Measurements from ENCODE around the gene NELFB. TPM values are rescaled to one million over a fixed set of nuclear protein-coding genes. Genes with fewer than 3 reads are reported as not detected.
"Not testable (repeated sequence)": the region's sequence is repeated elsewhere in the genome, so short reads cannot be mapped to it uniquely, and the experiment has no call there.

Gene NELFB
- total and polyA plus RNA-seq, 5 donors, result 33.8 to 38.6 (median 35.6) TPM

DNA sequence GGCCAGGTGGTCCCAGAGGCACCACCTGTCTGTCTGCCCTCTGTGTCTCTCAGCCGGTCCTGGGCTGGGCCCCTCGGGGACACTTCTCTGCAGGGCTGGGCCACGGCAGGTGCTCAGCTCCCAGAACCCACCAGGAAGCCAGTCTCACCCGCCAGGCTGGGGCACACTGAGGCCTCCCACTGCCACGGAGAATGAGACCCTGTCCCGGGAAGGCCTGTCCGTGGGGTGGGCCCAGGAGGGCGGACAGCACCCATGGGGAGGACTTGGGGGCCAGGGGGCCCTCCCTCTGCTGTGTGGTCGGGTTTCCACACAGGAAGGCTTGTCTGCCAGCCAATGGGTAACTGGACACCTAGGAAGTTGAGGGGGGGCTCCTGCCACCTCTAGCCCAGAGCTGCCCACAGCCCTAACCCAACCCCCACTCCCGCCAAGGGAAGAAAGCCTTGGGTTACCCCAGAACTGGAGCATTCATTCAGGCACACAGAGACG, 18.1 kb upstream of the NELFB start:
- H3K27ac ChIP-seq (ENCODE audit: low read length), result no peak overlapping the region
- ATAC-seq, result no peak
- H3K4me1 ChIP-seq (ENCODE audit: control insufficient read depth, insufficient read depth, low read length), result no peaks in the 10 kb centered on the region
- no peaks in the 10 kb centered on the region for H3K9me3 ChIP-seq (ENCODE audit: control insufficient read depth, low read length)
- H3K27me3 ChIP-seq (ENCODE audit: control insufficient read depth, insufficient read depth), result no peaks in the 10 kb centered on the region
- DNase-seq, result no peak
- intact Hi-C loops (cut with DNase I), result no loop called here
- 47% methylated on average over 11 of the region's 11 CpGs for WGBS
- no peak overlapping the region for H3K4me3 ChIP-seq (ENCODE audit: low read length)

DNA sequence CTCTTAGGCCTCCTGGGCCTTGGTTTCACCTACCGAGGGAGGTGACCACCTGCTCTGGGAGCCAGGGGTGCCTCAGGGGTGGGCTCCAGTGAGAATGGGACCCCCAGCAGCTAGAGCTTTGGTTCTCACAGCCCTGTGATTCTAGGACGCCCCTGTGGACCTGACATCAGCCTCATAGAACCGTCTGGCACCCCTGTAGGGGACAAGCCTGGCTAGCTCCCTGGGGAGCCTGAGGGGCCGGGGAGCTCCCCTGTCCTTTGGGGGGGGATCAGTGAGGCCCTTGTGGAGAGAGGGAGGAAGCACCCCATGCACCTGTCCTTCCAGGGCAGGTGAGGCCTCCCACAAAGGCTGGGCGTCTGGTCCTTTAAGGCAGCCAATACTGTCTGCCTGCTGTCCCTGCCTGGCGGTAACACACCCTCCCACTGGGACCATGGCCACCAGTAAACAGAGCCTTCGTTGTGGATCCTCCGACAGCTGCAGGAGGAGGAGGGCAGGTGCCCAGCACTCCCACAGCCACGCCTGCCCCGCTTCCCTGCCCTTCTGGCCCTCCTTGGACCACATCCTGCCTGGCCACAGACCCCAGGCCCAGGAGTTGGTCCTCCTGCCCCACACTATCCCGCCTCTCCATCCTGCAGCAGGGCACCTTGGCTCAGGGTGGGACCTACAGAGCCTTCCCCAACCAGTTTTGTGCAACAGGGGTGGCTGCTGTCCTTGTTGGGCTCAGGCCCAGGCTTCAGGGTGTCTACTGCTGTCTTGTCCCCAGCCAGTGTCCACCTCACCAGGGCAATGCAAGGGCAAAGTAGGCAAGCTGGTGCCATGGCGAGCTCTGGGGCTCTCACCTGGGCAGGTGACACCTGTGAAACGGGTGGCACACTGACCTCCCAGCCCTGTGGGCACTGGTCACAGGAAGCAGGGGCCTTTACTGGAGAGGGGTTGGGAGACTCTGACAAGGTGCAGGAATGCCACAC, 17.1 kb upstream of the NELFB start:
- ATAC-seq (no peak), DNase-seq (no peak)
- Histone ChIP-seq H3K27me3 (ENCODE audit: control insufficient read depth, insufficient read depth) (no peaks in the 10 kb centered on the region), H3K27ac (ENCODE audit: low read length) (no peak overlapping the region), H3K4me3 (ENCODE audit: low read length) (no peak overlapping the region), H3K9me3 (ENCODE audit: control insufficient read depth, low read length) (no peaks in the 10 kb centered on the region), H3K4me1 (ENCODE audit: control insufficient read depth, insufficient read depth, low read length) (peaks cover 3% of the 10 kb centered on the region)
- intact Hi-C loops (cut with DNase I), result no loop called here
- WGBS, result 67% methylated on average over 13 of the region's 13 CpGs

DNA sequence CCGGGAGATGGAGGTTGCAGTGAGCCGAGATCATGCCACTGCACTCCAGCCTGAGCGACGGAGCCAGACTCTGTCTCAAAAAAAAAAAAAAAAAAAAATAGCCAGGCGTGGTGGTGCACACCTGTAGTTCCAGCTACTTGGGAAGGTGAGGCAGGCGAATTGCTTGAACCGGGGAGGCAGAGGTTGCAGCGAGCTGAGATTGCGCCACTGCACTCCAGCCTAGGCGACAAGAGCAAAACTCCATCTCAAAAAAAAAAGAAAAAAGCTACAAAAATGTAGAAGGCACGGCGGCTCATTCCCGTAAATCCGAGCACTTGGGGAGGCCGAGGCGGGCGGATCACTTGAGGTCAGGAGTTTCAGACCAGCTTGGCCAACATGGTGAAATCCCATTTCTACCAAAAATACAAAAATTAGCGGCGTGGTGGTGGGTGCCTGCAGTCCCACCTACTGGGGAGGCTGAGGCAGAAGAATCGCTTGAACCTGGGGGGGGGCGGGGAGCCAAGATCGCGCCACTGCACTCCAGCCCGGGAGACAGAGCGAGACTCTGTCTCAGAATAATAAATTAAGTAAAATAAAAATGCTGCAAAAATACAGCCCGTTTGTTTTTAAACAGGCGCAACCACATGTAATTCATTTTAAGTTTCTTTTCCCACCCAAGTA, 15.5 kb upstream of the NELFB start:
- intact Hi-C loops (cut with DNase I), result loop anchor here in 1 of 4 donors (10.0 kb wide), 1 partner anchor 1195 kb away; no protein-coding TSS in a partner anchor

DNA sequence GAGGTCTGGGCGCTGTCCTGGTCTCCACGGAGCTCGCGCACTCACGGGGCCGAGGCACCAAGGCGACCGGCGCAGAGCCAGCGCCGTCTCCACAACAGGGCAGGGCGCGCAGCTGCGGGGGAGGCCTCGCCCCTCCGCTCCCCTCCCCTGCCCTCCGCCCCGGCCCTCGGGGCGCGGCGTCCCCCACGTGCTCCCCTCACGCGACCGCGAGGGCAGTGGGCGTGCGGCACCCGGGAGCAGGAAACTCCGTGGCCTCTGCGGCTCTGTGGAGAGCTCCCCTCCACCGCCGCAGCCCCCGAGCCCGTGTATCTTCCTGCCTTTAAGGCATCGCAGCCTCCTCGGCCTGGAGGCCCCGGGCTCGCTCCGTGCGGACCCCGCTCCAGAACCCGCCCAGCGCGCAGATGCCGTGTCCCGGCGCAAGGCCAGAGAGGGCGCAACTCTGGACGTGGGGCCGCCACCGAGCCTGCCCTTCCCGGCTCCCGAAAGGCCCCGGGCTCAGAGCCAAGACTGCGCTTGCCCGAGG, 14.7 kb upstream of the NELFB start:
- intact Hi-C loops (cut with DNase I), result loop anchor here in 1 of 4 donors (10.0 kb wide), 1 partner anchor 1196 kb away; no protein-coding TSS in a partner anchor
- peak; percentile 67 to 69 for ATAC-seq
- Histone ChIP-seq H3K9me3 (ENCODE audit: control insufficient read depth, low read length) (no peaks in the 10 kb centered on the region), H3K4me1 (ENCODE audit: control insufficient read depth, insufficient read depth, low read length) (peaks cover 3% of the 10 kb centered on the region), H3K27ac (ENCODE audit: low read length) (peak overlapping the region; percentile 88), H3K4me3 (ENCODE audit: low read length) (peak overlapping the region; percentile 49), H3K27me3 (ENCODE audit: control insufficient read depth, insufficient read depth) (no peaks in the 10 kb centered on the region)
- DNase-seq, result peak; percentile 88 to 93 (median 93)
- under 1% methylated on average over 58 of the region's 58 CpGs for WGBS

More for the DNA sequence above, 15.5 kb upstream of the NELFB start:
- H3K4me1 ChIP-seq (ENCODE audit: control insufficient read depth, insufficient read depth, low read length); ATAC-seq; H3K27me3 ChIP-seq (ENCODE audit: control insufficient read depth, insufficient read depth); H3K9me3 ChIP-seq (ENCODE audit: control insufficient read depth, low read length); DNase-seq; H3K27ac ChIP-seq (ENCODE audit: low read length): not testable (repeated sequence)
- 56% methylated on average over 27 of the region's 27 CpGs for WGBS
- peak overlapping the region; percentile 49 for H3K4me3 ChIP-seq (ENCODE audit: low read length)

DNA sequence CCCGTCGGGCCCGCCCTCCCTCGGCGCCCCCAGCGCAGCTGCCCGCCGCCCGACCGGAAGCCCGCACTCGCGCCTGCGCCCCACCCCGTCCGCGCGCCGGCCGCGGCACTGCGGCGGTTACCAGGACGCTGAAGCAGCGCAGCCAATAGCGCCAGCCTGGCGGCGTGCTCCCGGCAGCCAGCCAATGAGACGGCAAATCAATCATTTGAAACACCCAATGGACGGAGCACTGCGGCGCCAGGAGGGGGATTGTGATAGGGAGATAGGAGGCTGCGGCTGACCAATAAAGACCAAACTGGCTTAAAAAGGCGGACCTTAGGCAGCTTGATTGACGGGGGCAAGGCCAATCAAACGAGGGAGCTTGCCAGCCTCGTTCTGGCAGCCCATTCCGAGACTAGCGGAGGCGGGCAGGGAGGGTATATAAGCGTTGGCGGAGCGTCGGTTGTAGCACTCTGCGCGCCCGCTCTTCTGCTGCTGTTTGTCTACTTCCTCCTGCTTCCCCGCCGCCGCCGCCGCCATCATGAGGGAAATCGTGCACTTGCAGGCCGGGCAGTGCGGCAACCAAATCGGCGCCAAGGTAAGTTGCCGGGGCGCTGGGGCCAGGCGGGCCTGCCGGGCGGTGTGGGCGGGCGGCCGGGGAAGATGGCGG, 14.2 kb upstream of the NELFB start, which contains the start of gene TUBB4B:
Gene TUBB4B (plus strand): TSS at position 447 of the 649 bp plus-strand sequence. CDS start 74 bp downstream, at position 521.
- Histone ChIP-seq H3K9me3 (ENCODE audit: control insufficient read depth, low read length) (no peaks in the 10 kb centered on the region), H3K4me1 (ENCODE audit: control insufficient read depth, insufficient read depth, low read length) (peaks cover 3% of the 10 kb centered on the region), H3K27me3 (ENCODE audit: control insufficient read depth, insufficient read depth) (no peaks in the 10 kb centered on the region), H3K27ac (ENCODE audit: low read length) (peak within 1 kb of the TSS; percentile 96), H3K4me3 (ENCODE audit: low read length) (peak within 1 kb of the TSS; percentile 90)
- ATAC-seq (peak; percentile 86 to 87), DNase-seq (peak; percentile 100)
- WGBS, result under 1% methylated on average over 67 of the region's 67 CpGs
- intact Hi-C loops (cut with DNase I), result loop anchor here in 1 of 4 donors (10.0 kb wide), 1 partner anchor 1196 kb away; no protein-coding TSS in a partner anchor

DNA sequence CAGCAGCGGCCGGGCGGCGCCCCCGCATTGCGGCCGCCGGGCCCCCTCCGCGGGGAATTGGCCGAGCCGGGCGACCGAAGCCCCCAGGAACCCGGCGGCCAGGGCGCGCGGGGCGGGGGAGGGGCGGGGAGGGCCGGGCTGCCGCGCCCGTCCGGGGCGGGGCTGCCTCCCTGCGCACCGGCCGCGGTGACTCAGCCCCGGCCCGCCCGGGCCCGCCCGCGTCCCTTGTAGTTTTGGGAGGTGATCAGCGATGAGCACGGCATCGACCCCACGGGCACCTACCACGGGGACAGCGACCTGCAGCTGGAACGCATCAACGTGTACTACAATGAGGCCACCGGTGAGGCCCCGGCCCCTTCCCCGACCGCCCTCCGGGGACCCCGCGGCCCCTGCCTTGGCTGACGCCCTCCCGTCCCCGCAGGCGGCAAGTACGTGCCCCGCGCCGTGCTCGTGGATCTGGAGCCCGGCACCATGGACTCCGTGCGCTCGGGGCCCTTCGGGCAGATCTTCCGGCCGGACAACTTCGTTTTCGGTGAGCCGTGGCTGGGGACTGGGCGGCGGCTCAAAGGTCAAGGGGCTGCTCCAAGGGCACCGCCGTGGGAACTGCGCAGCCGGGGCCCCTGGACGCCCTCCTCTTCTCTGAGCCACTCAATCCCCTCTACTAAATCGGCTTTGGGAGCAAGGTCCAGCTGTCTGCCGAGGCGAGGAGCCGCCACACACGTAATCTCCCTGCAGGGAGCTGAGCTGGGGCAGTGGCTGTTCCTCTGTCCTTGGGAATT, 13.4 kb upstream of the NELFB start:
- H3K4me3 ChIP-seq (ENCODE audit: low read length), result peak overlapping the region; percentile 90
- peaks cover 3% of the 10 kb centered on the region for H3K4me1 ChIP-seq (ENCODE audit: control insufficient read depth, insufficient read depth, low read length)
- H3K27ac ChIP-seq (ENCODE audit: low read length), result peak overlapping the region; percentile 96
- H3K27me3 ChIP-seq (ENCODE audit: control insufficient read depth, insufficient read depth), result no peaks in the 10 kb centered on the region
- DNase-seq (peak; percentile 78 to 90 (median 87)), ATAC-seq (peak; percentile 3 to 23)
- WGBS, result under 1% methylated on average over 83 of the region's 83 CpGs
- intact Hi-C loops (cut with DNase I), result loop anchor here in 1 of 4 donors (10.0 kb wide), 1 partner anchor 1197 kb away; no protein-coding TSS in a partner anchor
- H3K9me3 ChIP-seq (ENCODE audit: control insufficient read depth, low read length), result no peaks in the 10 kb centered on the region

DNA sequence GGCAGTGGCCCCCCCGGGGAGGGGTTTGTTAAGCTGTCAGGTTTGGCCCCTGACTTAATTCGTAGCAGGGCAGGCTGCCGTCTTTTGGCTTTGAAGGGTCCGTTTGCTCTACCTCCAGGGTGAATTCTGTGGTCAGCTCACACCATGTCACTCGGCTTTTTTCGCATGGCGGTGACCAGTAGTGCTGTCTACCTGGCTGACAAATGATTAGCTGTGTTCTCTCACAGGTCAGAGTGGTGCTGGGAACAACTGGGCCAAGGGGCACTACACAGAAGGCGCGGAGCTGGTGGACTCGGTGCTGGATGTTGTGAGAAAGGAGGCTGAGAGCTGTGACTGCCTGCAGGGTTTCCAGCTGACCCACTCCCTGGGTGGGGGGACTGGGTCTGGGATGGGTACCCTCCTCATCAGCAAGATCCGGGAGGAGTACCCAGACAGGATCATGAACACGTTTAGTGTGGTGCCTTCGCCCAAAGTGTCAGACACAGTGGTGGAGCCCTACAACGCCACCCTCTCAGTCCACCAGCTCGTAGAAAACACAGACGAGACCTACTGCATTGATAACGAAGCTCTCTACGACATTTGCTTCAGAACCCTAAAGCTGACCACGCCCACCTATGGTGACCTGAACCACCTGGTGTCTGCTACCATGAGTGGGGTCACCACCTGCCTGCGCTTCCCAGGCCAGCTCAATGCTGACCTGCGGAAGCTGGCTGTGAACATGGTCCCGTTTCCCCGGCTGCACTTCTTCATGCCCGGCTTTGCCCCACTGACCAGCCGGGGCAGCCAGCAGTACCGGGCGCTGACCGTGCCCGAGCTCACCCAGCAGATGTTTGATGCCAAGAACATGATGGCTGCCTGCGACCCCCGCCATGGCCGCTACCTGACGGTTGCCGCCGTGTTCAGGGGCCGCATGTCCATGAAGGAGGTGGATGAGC, 12.6 kb upstream of the NELFB start:
- no peak for DNase-seq
- Histone ChIP-seq H3K4me3 (ENCODE audit: low read length) (peak overlapping the region; percentile 90), H3K9me3 (ENCODE audit: control insufficient read depth, low read length) (no peaks in the 10 kb centered on the region), H3K27ac (ENCODE audit: low read length) (peak overlapping the region; percentile 50), H3K27me3 (ENCODE audit: control insufficient read depth, insufficient read depth) (no peaks in the 10 kb centered on the region), H3K4me1 (ENCODE audit: control insufficient read depth, insufficient read depth, low read length) (peaks cover 3% of the 10 kb centered on the region)
- intact Hi-C loops (cut with DNase I), result loop anchor here in 1 of 4 donors (10.0 kb wide), 1 partner anchor 1198 kb away; no protein-coding TSS in a partner anchor
- no peak for ATAC-seq
- WGBS, result 75% methylated on average over 36 of the region's 36 CpGs

DNA sequence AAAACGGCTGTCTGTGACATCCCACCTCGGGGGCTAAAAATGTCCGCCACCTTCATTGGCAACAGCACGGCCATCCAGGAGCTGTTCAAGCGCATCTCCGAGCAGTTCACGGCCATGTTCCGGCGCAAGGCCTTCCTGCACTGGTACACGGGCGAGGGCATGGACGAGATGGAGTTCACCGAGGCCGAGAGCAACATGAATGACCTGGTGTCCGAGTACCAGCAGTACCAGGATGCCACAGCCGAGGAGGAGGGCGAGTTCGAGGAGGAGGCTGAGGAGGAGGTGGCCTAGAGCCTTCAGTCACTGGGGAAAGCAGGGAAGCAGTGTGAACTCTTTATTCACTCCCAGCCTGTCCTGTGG, 11.9 kb upstream of the NELFB start:
- WGBS, result 92% methylated on average over 18 of the region's 18 CpGs
- intact Hi-C loops (cut with DNase I), result loop anchor here in 1 of 4 donors (10.0 kb wide), 1 partner anchor 1198 kb away; no protein-coding TSS in a partner anchor
- not testable (repeated sequence) for H3K4me3 ChIP-seq (ENCODE audit: low read length)

More for the DNA sequence above, 11.9 kb upstream of the NELFB start:
- not testable (repeated sequence) for H3K27ac ChIP-seq (ENCODE audit: low read length); H3K27me3 ChIP-seq (ENCODE audit: control insufficient read depth, insufficient read depth); H3K9me3 ChIP-seq (ENCODE audit: control insufficient read depth, low read length); DNase-seq; H3K4me1 ChIP-seq (ENCODE audit: control insufficient read depth, insufficient read depth, low read length); ATAC-seq
